GM21786 (cell line): ENCODE data around the gene LAGE3.
"Not testable (repeated sequence)": the region's sequence is repeated elsewhere in the genome, so short reads cannot be mapped to it uniquely, and the experiment has no call there.

Experiments
- ATAC-seq: cut with Tn5 transposase; IDR thresholded peaks from one replicate; pipeline ENCODE4 v1.9.1; 2021; ENCODE audit not compliant: unreplicated experiment

LAGE3 gene

GRCh38 chrX:154502989-154503388 is 23.9 kb upstream of the LAGE3 start:
- no peak for ATAC-seq

GRCh38 chrX:154502098-154502497 is 23.0 kb upstream of the LAGE3 start:
- ATAC-seq = no peak

- not testable (repeated sequence) for ATAC-seq
Measured at GRCh38 chrX:154501423-154501822, 22.3 kb upstream of the LAGE3 start.

GRCh38 chrX:154496591-154497137 is 17.6 kb upstream of the LAGE3 start:
- not testable (repeated sequence) for ATAC-seq

GRCh38 chrX:154495472-154495922 is 16.4 kb upstream of the LAGE3 start:
- no peak for ATAC-seq

- no peak for ATAC-seq
Measured at GRCh38 chrX:154494715-154495114, 15.6 kb upstream of the LAGE3 start.

GRCh38 chrX:154490414-154491083 is 11.5 kb upstream of the LAGE3 start, which contains the start of gene SLC10A3:
TSS of gene SLC10A3 (minus strand) at chrX:154490629. CDS start at chrX:154488940, 1,689 bp downstream.
- peak; percentile 80 for ATAC-seq

GRCh38 chrX:154490021-154490413 is 10.9 kb upstream of the LAGE3 start:
- ATAC-seq = peak; percentile 13

- no peak for ATAC-seq
Measured at GRCh38 chrX:154489182-154489581, 10.1 kb upstream of the LAGE3 start.

GRCh38 chrX:154488336-154489075 is 9.4 kb upstream of the LAGE3 start:
- no peak for ATAC-seq

GRCh38 chrX:154487518-154488290 is 8.6 kb upstream of the LAGE3 start:
- no peak for ATAC-seq

- ATAC-seq = no peak
Measured at GRCh38 chrX:154486396-154487207, 7.5 kb upstream of the LAGE3 start, which contains the start of gene UBL4A. TSS of gene UBL4A (minus strand) at chrX:154486615. CDS start at chrX:154486584, 31 bp downstream.

- ATAC-seq = no peak
Measured at GRCh38 chrX:154486052-154486395, 6.9 kb upstream of the LAGE3 start.

- ATAC-seq = no peak
Measured at GRCh38 chrX:154485150-154486051, 6.3 kb upstream of the LAGE3 start.

GRCh38 chrX:154484255-154485149 is 5.4 kb upstream of the LAGE3 start:
- ATAC-seq = no peak

- ATAC-seq = no peak
Measured at GRCh38 chrX:154483325-154483724, 4.2 kb upstream of the LAGE3 start.

- no peak for ATAC-seq
Measured at GRCh38 chrX:154482786-154483185, 3.7 kb upstream of the LAGE3 start.

GRCh38 chrX:154481911-154482601 is 3.0 kb upstream of the LAGE3 start:
- ATAC-seq = no peak
